ENCODE results near the gene GALNT5. TPM values are rescaled to one million over a fixed set of nuclear protein-coding genes. Genes with fewer than 3 reads are reported as not detected.
A peak's percentile ranks its signal among the peaks of the same experiment; 100 is the strongest.

The GALNT5 gene
- total RNA-seq, 1 donor from 2014 or later: not detected

- DNase-seq (ENCODE audit: low spot score): no peak
- no peaks in the 10 kb centered on the region for H3K27me3 Mint-ChIP-seq (ENCODE audit: insufficient read depth, low read depth)
- Histone ChIP-seq H3K27ac (no peak overlapping the region), H3F3A (ENCODE audit: low read depth) (no peaks in the 10 kb centered on the region), H3K4me2 (no peak overlapping the region), H3K4me1 (no peaks in the 10 kb centered on the region), H3K4me3 (no peak overlapping the region), H4K20me1 (ENCODE audit: low read depth) (no peaks in the 10 kb centered on the region), H3K36me3 (no peaks in the 10 kb centered on the region), H3K79me2 (ENCODE audit: low read depth) (no peaks in the 10 kb centered on the region), H2AFZ (replicated peaks) (no peak overlapping the region), H3K27me3 (no peaks in the 10 kb centered on the region), H3K9ac (no peak overlapping the region), H3K9me3 (ENCODE audit: low read depth) (no peaks in the 10 kb centered on the region)
- TF ChIP-seq EZH2 (IDR thresholded peaks at IDR 0.05) (no peak), EZH2phosphoT487 (IDR thresholded peaks at IDR 0.05) (no peak)
- TF ChIP-seq, protein P1, sequence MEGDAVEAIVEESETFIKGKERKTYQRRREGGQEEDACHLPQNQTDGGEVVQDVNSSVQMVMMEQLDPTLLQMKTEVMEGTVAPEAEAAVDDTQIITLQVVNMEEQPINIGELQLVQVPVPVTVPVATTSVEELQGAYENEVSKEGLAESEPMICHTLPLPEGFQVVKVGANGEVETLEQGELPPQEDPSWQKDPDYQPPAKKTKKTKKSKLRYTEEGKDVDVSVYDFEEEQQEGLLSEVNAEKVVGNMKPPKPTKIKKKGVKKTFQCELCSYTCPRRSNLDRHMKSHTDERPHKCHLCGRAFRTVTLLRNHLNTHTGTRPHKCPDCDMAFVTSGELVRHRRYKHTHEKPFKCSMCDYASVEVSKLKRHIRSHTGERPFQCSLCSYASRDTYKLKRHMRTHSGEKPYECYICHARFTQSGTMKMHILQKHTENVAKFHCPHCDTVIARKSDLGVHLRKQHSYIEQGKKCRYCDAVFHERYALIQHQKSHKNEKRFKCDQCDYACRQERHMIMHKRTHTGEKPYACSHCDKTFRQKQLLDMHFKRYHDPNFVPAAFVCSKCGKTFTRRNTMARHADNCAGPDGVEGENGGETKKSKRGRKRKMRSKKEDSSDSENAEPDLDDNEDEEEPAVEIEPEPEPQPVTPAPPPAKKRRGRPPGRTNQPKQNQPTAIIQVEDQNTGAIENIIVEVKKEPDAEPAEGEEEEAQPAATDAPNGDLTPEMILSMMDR (IDR thresholded peaks at IDR 0.05): no peak
- H3K27ac Mint-ChIP-seq: no peak overlapping the region
- H3K4me1 Mint-ChIP-seq: no peaks in the 10 kb centered on the region
- H3K9me3 Mint-ChIP-seq: peaks cover 2% of the 10 kb centered on the region
- no peaks in the 10 kb centered on the region for H3K36me3 Mint-ChIP-seq
- H3K4me3 Mint-ChIP-seq: no peak overlapping the region
Observed at GRCh38 chr2:157218911-157219310, 38.6 kb upstream of the GALNT5 start.

DNA sequence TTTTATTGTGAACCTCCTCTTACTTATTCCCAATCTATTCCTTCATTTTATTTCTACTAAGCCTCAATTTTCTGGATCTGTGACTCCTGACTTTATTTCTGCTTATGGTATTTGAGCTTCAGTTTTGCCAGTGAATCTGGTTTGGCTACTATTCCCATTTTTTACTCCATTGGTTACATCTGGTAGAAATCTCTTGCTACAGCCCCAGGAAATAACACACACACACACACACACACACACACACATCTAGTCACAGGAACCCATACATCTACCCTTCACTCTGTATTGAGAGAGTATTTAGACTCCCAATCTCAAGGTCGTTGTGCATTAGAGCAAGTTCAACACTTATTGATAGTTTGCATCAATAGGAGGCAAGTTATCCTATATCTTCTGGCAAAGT is 37.0 kb upstream of the GALNT5 start:
- TF ChIP-seq, protein P1 (IDR thresholded peaks at IDR 0.05): no peak
- TF ChIP-seq EZH2phosphoT487 (IDR thresholded peaks at IDR 0.05): no peak
- no peak for TF ChIP-seq EZH2 (IDR thresholded peaks at IDR 0.05)
- no peak overlapping the region for H3K4me3 Mint-ChIP-seq
- Histone ChIP-seq H3K9ac (no peak overlapping the region), H4K20me1 (ENCODE audit: low read depth) (no peaks in the 10 kb centered on the region), H3K27ac (no peak overlapping the region), H3K4me2 (no peak overlapping the region), H3F3A (ENCODE audit: low read depth) (no peaks in the 10 kb centered on the region), H2AFZ (replicated peaks) (no peak overlapping the region), H3K27me3 (no peaks in the 10 kb centered on the region), H3K4me1 (no peaks in the 10 kb centered on the region), H3K79me2 (ENCODE audit: low read depth) (no peaks in the 10 kb centered on the region), H3K9me3 (ENCODE audit: low read depth) (no peaks in the 10 kb centered on the region), H3K4me3 (no peak overlapping the region), H3K36me3 (no peaks in the 10 kb centered on the region)
- DNase-seq (ENCODE audit: low spot score): no peak
- no peaks in the 10 kb centered on the region for H3K4me1 Mint-ChIP-seq
- H3K27ac Mint-ChIP-seq: no peak overlapping the region
- H3K36me3 Mint-ChIP-seq: no peaks in the 10 kb centered on the region
- H3K9me3 Mint-ChIP-seq: peaks cover 2% of the 10 kb centered on the region
- H3K27me3 Mint-ChIP-seq (ENCODE audit: insufficient read depth, low read depth): no peaks in the 10 kb centered on the region

DNA sequence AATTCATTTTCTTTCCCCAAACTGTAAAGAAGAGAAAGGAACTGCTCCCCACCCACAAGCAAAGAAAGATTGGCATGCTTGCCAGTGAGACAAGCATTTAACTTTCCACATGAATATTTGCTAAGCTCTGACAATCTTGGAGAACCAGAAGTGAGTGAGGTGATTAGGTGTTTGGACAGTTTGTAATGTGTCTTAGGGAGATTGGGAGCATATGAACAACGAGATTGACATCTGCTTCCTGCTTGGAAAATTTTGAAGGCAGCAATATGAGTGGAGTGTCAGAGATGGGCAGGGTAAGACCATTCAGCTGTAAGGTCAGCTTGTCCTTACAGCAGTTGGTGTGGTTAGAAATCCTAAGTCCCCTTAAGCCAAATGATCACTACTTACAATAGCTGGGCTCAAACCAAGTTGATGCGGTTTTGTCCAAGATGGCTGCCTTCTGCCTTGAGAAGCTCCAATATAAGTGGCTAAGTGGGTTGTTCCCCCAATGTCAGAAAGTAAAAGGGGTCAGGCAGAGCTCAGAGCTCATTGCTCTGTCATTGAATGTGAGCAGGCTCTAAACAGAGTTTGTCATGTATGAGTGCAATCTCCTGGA is 36.0 kb upstream of the GALNT5 start:
- H3K4me3 ChIP-seq: no peak overlapping the region
- no peak for TF ChIP-seq EZH2phosphoT487 (IDR thresholded peaks at IDR 0.05)
- no peak for TF ChIP-seq EZH2 (IDR thresholded peaks at IDR 0.05)
- TF ChIP-seq, protein P1 (IDR thresholded peaks at IDR 0.05): no peak
- Mint-ChIP-seq H3K27ac (no peak overlapping the region), H3K4me3 (no peak overlapping the region), H3K36me3 (no peaks in the 10 kb centered on the region), H3K9me3 (peaks cover 2% of the 10 kb centered on the region), H3K4me1 (no peaks in the 10 kb centered on the region), H3K27me3 (ENCODE audit: insufficient read depth, low read depth) (no peaks in the 10 kb centered on the region)
- no peaks in the 10 kb centered on the region for H4K20me1 ChIP-seq (ENCODE audit: low read depth)
- no peaks in the 10 kb centered on the region for H3K4me1 ChIP-seq
- no peaks in the 10 kb centered on the region for H3F3A ChIP-seq (ENCODE audit: low read depth)
- H3K4me2 ChIP-seq: no peak overlapping the region
- no peaks in the 10 kb centered on the region for H3K27me3 ChIP-seq
- DNase-seq (ENCODE audit: low spot score): no peak
- H3K9ac ChIP-seq: no peak overlapping the region
- H3K79me2 ChIP-seq (ENCODE audit: low read depth): no peaks in the 10 kb centered on the region
- no peak overlapping the region for H3K27ac ChIP-seq
- H2AFZ ChIP-seq (replicated peaks): peak overlapping the region; percentile 62
- no peaks in the 10 kb centered on the region for H3K9me3 ChIP-seq (ENCODE audit: low read depth)
- H3K36me3 ChIP-seq: no peaks in the 10 kb centered on the region
